Measurements from ENCODE around the gene ZNF516. TPM values are rescaled to one million over a fixed set of nuclear protein-coding genes. Genes with fewer than 3 reads are reported as not detected.

ZNF516 gene
- total RNA-seq, 1 experiment from 2014 or later = 41.8 TPM

DNA sequence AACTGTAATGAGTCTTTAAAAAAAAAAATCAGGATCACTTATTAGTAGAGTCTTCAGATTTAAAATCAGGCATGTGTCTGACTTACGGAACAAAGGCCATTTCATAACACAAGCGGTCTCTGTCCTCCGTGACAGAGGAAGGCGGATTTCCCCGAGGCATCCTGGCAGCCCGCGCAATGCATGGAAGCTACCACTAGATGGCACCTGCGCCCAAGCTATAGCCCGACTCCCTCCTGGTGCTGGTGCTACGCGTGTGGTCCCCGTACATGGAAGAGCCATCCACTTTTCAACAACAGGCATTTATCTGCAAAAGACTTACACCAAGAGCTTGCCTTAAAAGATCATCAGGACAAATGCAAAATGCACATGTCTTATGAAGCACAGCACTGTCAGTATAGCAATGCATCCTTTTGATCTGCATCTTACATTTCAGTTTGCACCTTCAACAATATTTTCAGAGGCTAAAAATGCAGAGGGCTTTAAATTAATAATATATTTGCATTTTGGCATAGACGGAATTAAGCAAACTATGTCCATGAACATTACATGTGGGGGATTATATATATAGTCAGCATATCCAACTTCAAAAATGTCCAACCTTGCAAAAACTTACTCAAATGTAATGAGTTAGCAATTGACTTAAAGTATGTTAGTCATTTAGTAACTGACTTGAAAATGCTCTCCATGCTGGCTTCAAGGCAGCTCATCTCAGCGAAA, 96.0 kb downstream of the ZNF516 start:
- Histone ChIP-seq H3K4me3 (ENCODE audit: insufficient read depth, low read depth, low read length) (no peak overlapping the region), H3K36me3 (replicated peaks; ENCODE audit: control insufficient read depth, insufficient read depth, low read length) (no peaks in the 10 kb centered on the region), H3K27me3 (ENCODE audit: control insufficient read depth, insufficient read depth, low read length) (no peaks in the 10 kb centered on the region)
- DNase-seq = peak; percentile 94

DNA sequence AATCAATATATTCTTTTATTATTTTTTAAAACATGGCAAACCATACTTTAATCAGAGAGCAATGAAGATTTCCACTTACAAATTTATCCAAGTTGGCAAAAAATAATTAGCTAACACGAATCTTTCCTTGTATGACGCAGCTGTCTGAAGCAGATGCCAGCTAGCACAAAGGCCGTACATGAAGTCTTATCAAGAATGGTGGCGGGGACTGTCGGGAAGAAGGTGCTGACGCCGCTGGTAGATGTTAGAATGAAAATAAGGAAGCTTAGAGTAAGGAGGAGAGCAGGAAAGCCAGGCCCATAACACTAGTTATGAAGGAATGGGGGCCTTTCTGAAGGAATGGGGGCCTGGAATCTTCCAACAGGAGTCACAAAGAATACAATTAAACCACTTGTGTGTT, 96.7 kb downstream of the ZNF516 start:
- no peak for DNase-seq
- Histone ChIP-seq H3K4me3 (ENCODE audit: insufficient read depth, low read depth, low read length) (no peak overlapping the region), H3K36me3 (replicated peaks; ENCODE audit: control insufficient read depth, insufficient read depth, low read length) (no peaks in the 10 kb centered on the region), H3K27me3 (ENCODE audit: control insufficient read depth, insufficient read depth, low read length) (no peaks in the 10 kb centered on the region)

- no peaks in the 10 kb centered on the region for H3K27me3 ChIP-seq (ENCODE audit: control insufficient read depth, insufficient read depth, low read length)
- no peak for DNase-seq
- H3K36me3 ChIP-seq (replicated peaks; ENCODE audit: control insufficient read depth, insufficient read depth, low read length) = no peaks in the 10 kb centered on the region
- no peak overlapping the region for H3K4me3 ChIP-seq (ENCODE audit: insufficient read depth, low read depth, low read length)
Observed at GRCh38 chr18:76397631-76398030, 97.4 kb downstream of the ZNF516 start.

DNA sequence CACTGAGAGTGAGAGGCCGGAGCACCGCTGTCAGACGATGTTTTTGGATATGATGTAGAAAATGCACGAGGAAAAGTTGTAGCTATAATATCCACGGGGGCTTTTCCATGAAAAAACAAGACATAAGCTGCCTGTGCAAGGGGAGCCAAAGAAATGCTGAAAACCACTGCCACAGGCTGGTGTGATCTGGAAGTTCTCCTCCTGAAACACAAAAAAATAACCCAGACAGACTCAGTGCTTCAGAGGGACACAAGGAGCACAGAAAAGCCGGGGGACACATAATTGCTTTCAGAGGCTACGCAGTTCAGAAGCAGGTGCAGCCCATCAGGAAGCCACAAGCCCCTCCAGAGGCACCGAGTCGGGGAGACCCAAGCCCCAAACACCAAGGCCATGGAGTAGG, 98.2 kb downstream of the ZNF516 start:
- no peaks in the 10 kb centered on the region for H3K36me3 ChIP-seq (replicated peaks; ENCODE audit: control insufficient read depth, insufficient read depth, low read length)
- no peaks in the 10 kb centered on the region for H3K27me3 ChIP-seq (ENCODE audit: control insufficient read depth, insufficient read depth, low read length)
- peak; percentile 23 for DNase-seq
- no peak overlapping the region for H3K4me3 ChIP-seq (ENCODE audit: insufficient read depth, low read depth, low read length)

- peak; percentile 26 for DNase-seq
- H3K36me3 ChIP-seq (replicated peaks; ENCODE audit: control insufficient read depth, insufficient read depth, low read length) = no peaks in the 10 kb centered on the region
- H3K27me3 ChIP-seq (ENCODE audit: control insufficient read depth, insufficient read depth, low read length) = no peaks in the 10 kb centered on the region
- H3K4me3 ChIP-seq (ENCODE audit: insufficient read depth, low read depth, low read length) = no peak overlapping the region
Observed at GRCh38 chr18:76395609-76396008, 99.4 kb downstream of the ZNF516 start.

- Histone ChIP-seq H3K36me3 (replicated peaks; ENCODE audit: control insufficient read depth, insufficient read depth, low read length) (no peaks in the 10 kb centered on the region), H3K4me3 (ENCODE audit: insufficient read depth, low read depth, low read length) (no peak overlapping the region), H3K27me3 (ENCODE audit: control insufficient read depth, insufficient read depth, low read length) (no peaks in the 10 kb centered on the region)
- no peak for DNase-seq
Observed at GRCh38 chr18:76394780-76395476, 100.1 kb downstream of the ZNF516 start.

DNA sequence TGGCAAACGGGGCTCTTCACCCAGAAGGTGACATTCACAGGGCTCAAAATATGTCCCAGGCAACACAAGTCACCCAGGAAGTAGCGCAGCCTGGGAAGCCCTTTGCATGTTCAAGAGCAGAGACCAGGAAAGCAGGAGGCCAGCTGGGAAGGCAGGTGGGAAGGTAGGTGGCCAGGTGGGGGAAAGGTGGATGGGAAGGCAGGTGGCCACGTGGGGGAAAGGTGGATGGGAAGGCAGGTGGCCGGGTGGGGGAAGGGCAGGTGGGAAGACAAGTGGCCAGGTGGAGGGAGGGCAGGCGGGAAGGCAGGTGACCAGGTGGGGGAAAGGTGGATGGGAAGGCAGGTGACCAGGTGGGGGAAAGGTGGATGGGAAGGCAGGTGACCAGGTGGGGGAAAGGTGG, 102.7 kb downstream of the ZNF516 start:
- H3K27me3 ChIP-seq (ENCODE audit: control insufficient read depth, insufficient read depth, low read length) = no peaks in the 10 kb centered on the region
- no peaks in the 10 kb centered on the region for H3K36me3 ChIP-seq (replicated peaks; ENCODE audit: control insufficient read depth, insufficient read depth, low read length)
- no peak for DNase-seq
- no peak overlapping the region for H3K4me3 ChIP-seq (ENCODE audit: insufficient read depth, low read depth, low read length)

DNA sequence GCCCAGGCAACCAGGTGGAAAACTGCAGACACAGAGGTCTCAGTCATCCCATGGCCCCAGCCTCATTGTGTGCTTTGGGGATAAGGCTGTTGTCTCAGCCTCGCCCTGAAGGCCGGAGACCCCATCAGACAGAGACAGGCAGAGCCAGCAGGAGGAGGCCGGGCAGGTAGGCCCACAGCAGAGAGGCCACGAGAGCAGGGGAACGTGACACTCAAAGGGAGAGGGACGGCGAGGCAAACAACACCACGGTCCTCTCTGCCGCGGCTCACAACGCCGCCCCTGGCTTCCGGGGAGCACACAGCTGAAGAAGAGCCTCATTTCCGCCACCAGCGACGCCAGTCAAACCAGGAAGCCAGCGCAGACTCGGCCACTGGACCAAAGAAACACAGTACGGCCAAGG, 103.3 kb downstream of the ZNF516 start:
- Histone ChIP-seq H3K4me3 (ENCODE audit: insufficient read depth, low read depth, low read length) (no peak overlapping the region), H3K27me3 (ENCODE audit: control insufficient read depth, insufficient read depth, low read length) (no peaks in the 10 kb centered on the region), H3K36me3 (replicated peaks; ENCODE audit: control insufficient read depth, insufficient read depth, low read length) (no peaks in the 10 kb centered on the region)
- no peak for DNase-seq

DNA sequence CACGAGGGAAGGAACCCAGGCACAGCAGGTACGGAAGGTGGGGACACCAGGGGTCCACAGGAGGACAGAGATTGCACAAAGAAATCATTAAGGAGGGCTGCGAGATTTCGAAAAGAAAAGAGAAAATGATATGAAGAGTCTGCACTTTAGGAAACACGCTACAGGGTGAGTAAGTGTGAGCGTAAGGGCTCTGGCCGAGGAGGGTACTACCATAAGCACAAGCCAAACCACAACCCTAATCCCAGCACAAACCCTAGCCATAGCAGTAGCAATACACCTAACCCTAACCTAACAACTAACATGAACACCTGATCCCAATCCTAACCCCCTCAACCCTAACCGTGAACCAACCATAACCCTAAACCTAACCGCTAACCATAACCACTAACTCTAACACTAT, 104.0 kb downstream of the ZNF516 start:
- Histone ChIP-seq H3K27me3 (ENCODE audit: control insufficient read depth, insufficient read depth, low read length) (no peaks in the 10 kb centered on the region), H3K4me3 (ENCODE audit: insufficient read depth, low read depth, low read length) (no peak overlapping the region), H3K36me3 (replicated peaks; ENCODE audit: control insufficient read depth, insufficient read depth, low read length) (no peaks in the 10 kb centered on the region)
- no peak for DNase-seq

GRCh38 chr18:76390452-76391035, 104.5 kb downstream of the ZNF516 start:
- H3K4me3 ChIP-seq (ENCODE audit: insufficient read depth, low read depth, low read length) = no peak overlapping the region
- no peak for DNase-seq

DNA sequence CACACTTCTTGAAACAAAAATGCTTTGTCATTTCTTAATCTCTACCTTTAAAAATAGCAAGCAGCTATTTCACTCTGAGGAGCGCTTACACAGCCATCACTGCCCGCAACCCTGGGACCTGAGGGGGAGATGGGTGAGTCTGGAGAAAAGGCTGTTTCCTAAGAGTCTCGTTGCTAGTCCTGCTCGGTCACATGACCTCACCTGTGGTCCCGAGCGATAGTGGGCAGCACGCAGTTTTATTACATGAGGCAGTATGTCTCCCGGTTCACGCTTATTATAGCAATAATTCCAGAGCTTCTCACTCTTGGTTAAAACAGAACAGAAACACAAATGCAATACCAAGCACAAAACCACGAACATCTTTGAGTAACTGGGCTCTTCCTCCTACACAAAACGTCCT, 105.3 kb downstream of the ZNF516 start:
- no peak overlapping the region for H3K4me3 ChIP-seq (ENCODE audit: insufficient read depth, low read depth, low read length)
- no peak for DNase-seq
- no peaks in the 10 kb centered on the region for H3K27me3 ChIP-seq (ENCODE audit: control insufficient read depth, insufficient read depth, low read length)
- H3K36me3 ChIP-seq (replicated peaks; ENCODE audit: control insufficient read depth, insufficient read depth, low read length) = no peaks in the 10 kb centered on the region

More at GRCh38 chr18:76390452-76391035, 104.5 kb downstream of the ZNF516 start:
- H3K27me3 ChIP-seq (ENCODE audit: control insufficient read depth, insufficient read depth, low read length) = no peaks in the 10 kb centered on the region
- H3K36me3 ChIP-seq (replicated peaks; ENCODE audit: control insufficient read depth, insufficient read depth, low read length) = no peaks in the 10 kb centered on the region

DNA sequence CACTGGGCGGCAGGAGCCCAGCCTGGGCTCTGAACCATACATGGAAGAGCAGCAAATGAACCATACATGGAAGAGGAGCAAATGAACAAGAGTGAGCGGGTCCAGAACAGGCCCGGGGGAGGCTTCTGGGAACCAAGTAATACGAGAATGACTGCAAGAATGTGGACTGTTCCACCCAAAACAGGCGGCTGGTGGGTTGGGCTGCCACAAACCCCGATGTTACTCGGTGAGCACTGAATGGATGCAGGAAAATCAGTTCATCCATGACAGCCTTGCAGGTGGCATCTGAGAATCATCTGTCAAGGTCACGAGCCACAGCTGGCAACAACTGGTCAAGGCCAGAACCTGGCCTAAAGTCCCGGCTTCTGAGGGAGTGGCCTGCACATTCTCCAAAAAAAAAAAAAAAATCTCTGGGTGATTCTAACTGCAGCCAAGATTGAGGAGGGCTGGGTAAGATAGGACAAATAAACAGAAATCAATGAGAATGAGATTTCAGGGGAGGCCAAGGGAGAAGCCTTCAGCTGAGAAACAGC, 106.1 kb downstream of the ZNF516 start:
- Histone ChIP-seq H3K36me3 (replicated peaks; ENCODE audit: control insufficient read depth, insufficient read depth, low read length) (no peaks in the 10 kb centered on the region), H3K27me3 (ENCODE audit: control insufficient read depth, insufficient read depth, low read length) (no peaks in the 10 kb centered on the region), H3K4me3 (ENCODE audit: insufficient read depth, low read depth, low read length) (no peak overlapping the region)
- no peak for DNase-seq

DNA sequence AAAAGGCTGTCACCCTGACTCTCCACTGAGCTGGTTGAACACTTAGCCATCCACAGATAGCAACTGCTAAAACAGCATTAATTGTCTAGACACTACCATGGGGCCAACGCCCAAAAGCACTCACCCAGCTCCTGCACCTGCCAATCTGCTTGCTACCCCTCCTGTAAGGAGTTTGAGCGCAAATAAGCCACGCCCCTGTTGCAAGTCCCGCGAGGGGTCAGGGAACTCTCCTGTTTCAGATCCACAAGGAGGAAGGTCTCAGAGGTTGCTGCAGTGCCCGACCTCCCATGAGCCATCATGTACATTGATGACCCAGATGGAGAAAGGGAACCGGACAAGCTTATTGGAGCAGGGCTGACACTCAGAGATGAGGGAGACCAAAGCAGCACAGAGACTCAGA, 106.8 kb downstream of the ZNF516 start:
- Histone ChIP-seq H3K27me3 (ENCODE audit: control insufficient read depth, insufficient read depth, low read length) (no peaks in the 10 kb centered on the region), H3K36me3 (replicated peaks; ENCODE audit: control insufficient read depth, insufficient read depth, low read length) (no peaks in the 10 kb centered on the region), H3K4me3 (ENCODE audit: insufficient read depth, low read depth, low read length) (no peak overlapping the region)

GRCh38 chr18:76387608-76388007, 107.4 kb downstream of the ZNF516 start:
- no peak for DNase-seq
- H3K4me3 ChIP-seq (ENCODE audit: insufficient read depth, low read depth, low read length) = no peak overlapping the region
- no peaks in the 10 kb centered on the region for H3K36me3 ChIP-seq (replicated peaks; ENCODE audit: control insufficient read depth, insufficient read depth, low read length)
- H3K27me3 ChIP-seq (ENCODE audit: control insufficient read depth, insufficient read depth, low read length) = no peaks in the 10 kb centered on the region

More for the DNA sequence above, 106.8 kb downstream of the ZNF516 start:
- no peak for DNase-seq

- no peak for DNase-seq
- H3K4me3 ChIP-seq (ENCODE audit: insufficient read depth, low read depth, low read length) = no peak overlapping the region
- H3K27me3 ChIP-seq (ENCODE audit: control insufficient read depth, insufficient read depth, low read length) = no peaks in the 10 kb centered on the region
- H3K36me3 ChIP-seq (replicated peaks; ENCODE audit: control insufficient read depth, insufficient read depth, low read length) = no peaks in the 10 kb centered on the region
Observed at GRCh38 chr18:76386886-76387285, 108.2 kb downstream of the ZNF516 start.

Data from H7 (cell line).